ENCODE results near the gene DVL1. TPM values are rescaled to one million over a fixed set of nuclear protein-coding genes. Genes with fewer than 3 reads are reported as not detected.

DVL1 gene
- total and polyA plus RNA-seq, 2 of the 13 experiments (the other 11 are each of a cell fraction or from before 2014, with no cell fraction given), result 30.8 to 60.4 TPM

GRCh38 chr1:1285611-1286311 is 63.5 kb downstream of the DVL1 start:
- ChIA-PET CTCF (ENCODE audit: low intra/inter-chr PET ratio, low total read pairs) (no interaction called here), POLR2A (no interaction called here)
- H3K27ac ChIP-seq (ENCODE audit: extremely low read length, insufficient read depth, low read length), result no peak overlapping the region
- intact Hi-C loops (cut with micrococcal nuclease; ENCODE audit: unreplicated experiment) (no loop called here), in situ Hi-C loops (cut with HindIII; ENCODE audit: extremely low pct_ligation_motif_present, low pct_unique_long_range_greater_than_20kb) (no loop called here)
- H3K9ac ChIP-seq (ENCODE audit: insufficient read depth, low read depth, low read length), result no peak overlapping the region
- H3K36me3 ChIP-seq (replicated peaks in 1 of 2; ENCODE audit: control insufficient read depth in 1 of 2, insufficient read depth in 2 of 2, low read length in 2 of 2), result no peaks in the 10 kb centered on the region
- no peak for FAIRE-seq
- H4K20me1 ChIP-seq (ENCODE audit: insufficient read depth, low read length), result no peaks in the 10 kb centered on the region
- 22% methylated on average over 9 of the region's 37 CpGs for WGBS (ENCODE audit: low lambda C conversion rate)
- H2AFZ ChIP-seq (ENCODE audit: low read length), result no peak overlapping the region
- peak overlapping the region in 1 of 3 experiments; percentile 54; a peak in 1 of 6 replicates for H3K4me3 ChIP-seq (replicated peaks in 1 of 3; ENCODE audit: insufficient read depth in 1 of 3, low read depth in 2 of 3, low read length in 3 of 3)
- H3K27me3 ChIP-seq (ENCODE audit: control insufficient read depth in 1 of 2, insufficient read depth in 2 of 2, low read length in 2 of 2), result peaks cover 0 to 2% of the 10 kb centered on the region in 2 experiments; a peak in 1 of 5 replicates
- H3K4me2 ChIP-seq (ENCODE audit: low read depth, low read length), result peak overlapping the region; percentile 58
- no peak for ATAC-seq
- no peak for DNase-seq (ENCODE audit: low spot score)
- no TSS peak for BruUV-seq (replicated peaks)
- no peaks in the 10 kb centered on the region for H3K79me2 ChIP-seq (ENCODE audit: insufficient read depth, low read length)
- H3K4me1 ChIP-seq (ENCODE audit: insufficient read depth, low read length), result peaks cover 52% of the 10 kb centered on the region
- H3K9me3 ChIP-seq (ENCODE audit: low read length), result no peaks in the 10 kb centered on the region
- TF ChIP-seq ZNF543 (CRISPR knock-in tag; IDR thresholded peaks at IDR 0.05) (no peak), ZNF446 (CRISPR knock-in tag; IDR thresholded peaks at IDR 0.05) (no peak), ZNF772 (CRISPR knock-in tag; IDR thresholded peaks at IDR 0.05) (no peak), ZBTB33 (CRISPR knock-in tag; IDR thresholded peaks at IDR 0.05) (peak; percentile 77; the same call in 1 of the 2 replicates), SAP130 (CRISPR knock-in tag; IDR thresholded peaks at IDR 0.05; ENCODE audit: low read depth) (0 out of 2 replicates have a peak, but pooled peaks have one; percentile 1), PHF8 (CRISPR knock-in tag; IDR thresholded peaks at IDR 0.05) (0 out of 2 replicates have a peak, but pooled peaks have one; percentile 11), ZNF747 (CRISPR knock-in tag; IDR thresholded peaks at IDR 0.05; ENCODE audit: borderline replicate concordance) (no peak), HNRNPL (IDR thresholded peaks at IDR 0.05; ENCODE audit: low read depth, low read length) (peak; percentile 60; the same call in 1 of the 2 replicates), TAF15 (IDR thresholded peaks at IDR 0.05; ENCODE audit: low read depth, low read length, poor library complexity, severe bottlenecking) (no peak), ZSCAN22 (CRISPR knock-in tag; IDR thresholded peaks at IDR 0.05) (no peak), ZFP90 (CRISPR knock-in tag; IDR thresholded peaks at IDR 0.05; ENCODE audit: borderline replicate concordance) (no peak), STAG1 (CRISPR knock-in tag; IDR thresholded peaks at IDR 0.05) (no peak), ZNF788 (CRISPR knock-in tag; IDR thresholded peaks at IDR 0.05; ENCODE audit: borderline replicate concordance) (0 out of 2 replicates have a peak, but pooled peaks have one; percentile 6), ZNF292 (CRISPR knock-in tag; IDR thresholded peaks at IDR 0.05; ENCODE audit: borderline replicate concordance, low read depth) (no peak), AKAP8 (CRISPR knock-in tag; IDR thresholded peaks at IDR 0.05) (no peak; the same call in 1 of the 2 replicates), THAP7 (CRISPR knock-in tag; IDR thresholded peaks at IDR 0.05) (no peak), MAX (IDR thresholded peaks at IDR 0.05) (no peak), ZFY (CRISPR knock-in tag; IDR thresholded peaks at IDR 0.05) (no peak), SNAPC5 (CRISPR knock-in tag; IDR thresholded peaks at IDR 0.05; ENCODE audit: borderline replicate concordance) (no peak), CCAR2 (optimal IDR thresholded peaks at IDR 0.05; ENCODE audit: low read depth, low read length) (no peak), CREM (IDR thresholded peaks at IDR 0.05) (no peak), CREM (CRISPR knock-in tag; IDR thresholded peaks at IDR 0.05) (no peak), NCOA2 (CRISPR knock-in tag; IDR thresholded peaks at IDR 0.05) (no peak)

Measured in HepG2 (cell line).